NT2/D1 (cell line): ENCODE measurements around the gene ANKMY2.

Experiments
- SUZ12 ChIP-seq: IDR thresholded peaks from 2 replicates; pipeline ENCODE4 v1.6.1; 2011; ENCODE audit not compliant: insufficient read length, insufficient read depth; ENCODE audit errors: extremely low read depth
- YY1 ChIP-seq: IDR thresholded peaks from 2 replicates; pipeline ENCODE4 v1.6.1; 2011; ENCODE audit not compliant: insufficient read length, insufficient read depth

GRCh38 chr7:16649196-16649595 is 3.6 kb upstream of the ANKMY2 start:
- TF ChIP-seq SUZ12: no peak
- no peak for TF ChIP-seq YY1
